Sigmoid colon (tissue), 7 donors: ENCODE measurements around the gene PKN1. TPM values are rescaled to one million over a fixed set of nuclear protein-coding genes. Genes with fewer than 3 reads are reported as not detected.

Source experiments
- DNase-seq: peaks from one replicate; pipeline ENCODE4 v3.0.0-alpha.2; 2019
- H3K27ac ChIP-seq, 4 donors: fragments of 200-600 bp; sonication (generic); one replicate each; pipeline ENCODE4 v1.5.1; 2016 to 2019; ENCODE audit warnings: mild to moderate bottlenecking in 1 of 4
- H3K27me3 ChIP-seq, 3 donors: fragments of 200-600 bp; sonication (generic); one replicate each; pipeline ENCODE4 v1.5.1; 2019; ENCODE audit warnings: mild to moderate bottlenecking in 1 of 3
- H3K36me3 ChIP-seq, 4 donors: fragments of 200-600 bp; sonication (generic); one replicate each; pipeline ENCODE4 v1.5.1; 2016 to 2019
- H3K4me1 ChIP-seq, 4 donors: fragments of 200-600 bp; sonication (generic); one replicate each; pipeline ENCODE4 v1.5.1; 2017 to 2019
- H3K4me3 ChIP-seq, 4 donors: fragments of 200-600 bp; sonication (generic); one replicate each; pipeline ENCODE4 v1.5.1; 2017 to 2019; ENCODE audit warnings: mild to moderate bottlenecking in 2 of 4, moderate library complexity in 1 of 4
- H3K9me3 ChIP-seq, 4 donors: fragments of 200-600 bp in 3 of 4; sonication (generic) in 3 of 4; one replicate each; pipeline versions ENCODE4 v1.5.1 to v1.6.1; 2013 to 2019
- EP300 ChIP-seq, 4 donors: sonication (generic); formaldehyde crosslinking; IDR thresholded peaks; one replicate each; pipeline ENCODE4 v1.6.1; 2017; ENCODE audit warnings: antibody characterized with exemption in 4 of 4
- POLR2A ChIP-seq, 2 donors: fragments of 450-650 bp; IDR thresholded peaks; one replicate each; pipeline ENCODE4 v1.6.1; 2016; ENCODE audit warnings: antibody characterized with exemption in 2 of 2, mild to moderate bottlenecking in 2 of 2, moderate library complexity in 2 of 2
- POLR2AphosphoS5 ChIP-seq, 4 donors: sonication (generic); formaldehyde crosslinking; IDR thresholded peaks; one replicate each; pipeline ENCODE4 v1.6.1; 2017; ENCODE audit warnings: antibody characterized with exemption in 4 of 4
- WGBS, 2 donors: extraction: QIAGEN DNeasy Blood & Tissue Kit; methylation state at CpG; one replicate each; pipeline ENCODE4 v1.1.7; 2013; 5-methylcytosine and 5-hydroxymethylcytosine counted together
- intact Hi-C: fragments of 100-400 bp; cut with DNase I; formaldehyde crosslinking; loops from one replicate; pipeline ENCODE4 v1.15.1; 2023
- polyA plus RNA-seq, 3 donors: library from polyadenylated mRNA; stranded (reverse); fragments of 200-250 nt; gene quantifications; one replicate each; pipeline ENCODE4 v1.2.3, GENCODE V29; 2013
- total RNA-seq, 4 donors: library from RNA; depleted of rRNA; stranded (reverse); fragments of >200 nt; gene quantifications; one replicate each; pipeline ENCODE4 v1.1.0, GENCODE V29; 2016
- TF ChIP-seq, protein P1 (sequence below), 4 experiments: fragments of 450-650 bp in 3 of 4; fragments of 200-600 bp in 1 of 4; IDR thresholded peaks; one replicate each; pipeline ENCODE4 v1.5.1; 2016 to 2019; ENCODE audit warnings: antibody characterized with exemption in 4 of 4, mild to moderate bottlenecking in 3 of 4, moderate library complexity in 2 of 4
- donor health status: healthy with polysubstance abuse.
- donor health status: Bipolar disorder and iron deficiency.
- donor health status: healthy.

PKN1 gene
- total and polyA plus RNA-seq, 7 donors, result 20.8 to 126 (median 79.2) TPM

GRCh38 chr19:14434543-14435319 lies 1.6 kb downstream of the PKN1 start:
- intact Hi-C loops, result no loop called here
- WGBS, 2 donors, result 48 to 66% methylated on average over 23 of the region's 23 CpGs
- Histone ChIP-seq H3K9me3 (no peaks in the 10 kb centered on the region), H3K27me3 (no peaks in the 10 kb centered on the region), H3K4me1 (peaks cover 0 to 55% (median 33%) of the 10 kb centered on the region in 4 donors), H3K4me3 (peak overlapping the region; percentile 65 to 98 (median 86)), H3K27ac (peak overlapping the region; percentile 88 to 92 (median 90)), H3K36me3 (peaks cover 0 to 12% (median 0%) of the 10 kb centered on the region in 4 donors)
- DNase-seq, result peak; percentile 89
- TF ChIP-seq EP300 (IDR thresholded peaks at IDR 0.05) (no peak), POLR2A (IDR thresholded peaks at IDR 0.05) (no peak), POLR2AphosphoS5 (IDR thresholded peaks at IDR 0.05) (peak in 2 of 4 donors; percentile 30 to 53)
- TF ChIP-seq, protein P1, sequence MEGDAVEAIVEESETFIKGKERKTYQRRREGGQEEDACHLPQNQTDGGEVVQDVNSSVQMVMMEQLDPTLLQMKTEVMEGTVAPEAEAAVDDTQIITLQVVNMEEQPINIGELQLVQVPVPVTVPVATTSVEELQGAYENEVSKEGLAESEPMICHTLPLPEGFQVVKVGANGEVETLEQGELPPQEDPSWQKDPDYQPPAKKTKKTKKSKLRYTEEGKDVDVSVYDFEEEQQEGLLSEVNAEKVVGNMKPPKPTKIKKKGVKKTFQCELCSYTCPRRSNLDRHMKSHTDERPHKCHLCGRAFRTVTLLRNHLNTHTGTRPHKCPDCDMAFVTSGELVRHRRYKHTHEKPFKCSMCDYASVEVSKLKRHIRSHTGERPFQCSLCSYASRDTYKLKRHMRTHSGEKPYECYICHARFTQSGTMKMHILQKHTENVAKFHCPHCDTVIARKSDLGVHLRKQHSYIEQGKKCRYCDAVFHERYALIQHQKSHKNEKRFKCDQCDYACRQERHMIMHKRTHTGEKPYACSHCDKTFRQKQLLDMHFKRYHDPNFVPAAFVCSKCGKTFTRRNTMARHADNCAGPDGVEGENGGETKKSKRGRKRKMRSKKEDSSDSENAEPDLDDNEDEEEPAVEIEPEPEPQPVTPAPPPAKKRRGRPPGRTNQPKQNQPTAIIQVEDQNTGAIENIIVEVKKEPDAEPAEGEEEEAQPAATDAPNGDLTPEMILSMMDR (IDR thresholded peaks at IDR 0.05), result no peak

DNA sequence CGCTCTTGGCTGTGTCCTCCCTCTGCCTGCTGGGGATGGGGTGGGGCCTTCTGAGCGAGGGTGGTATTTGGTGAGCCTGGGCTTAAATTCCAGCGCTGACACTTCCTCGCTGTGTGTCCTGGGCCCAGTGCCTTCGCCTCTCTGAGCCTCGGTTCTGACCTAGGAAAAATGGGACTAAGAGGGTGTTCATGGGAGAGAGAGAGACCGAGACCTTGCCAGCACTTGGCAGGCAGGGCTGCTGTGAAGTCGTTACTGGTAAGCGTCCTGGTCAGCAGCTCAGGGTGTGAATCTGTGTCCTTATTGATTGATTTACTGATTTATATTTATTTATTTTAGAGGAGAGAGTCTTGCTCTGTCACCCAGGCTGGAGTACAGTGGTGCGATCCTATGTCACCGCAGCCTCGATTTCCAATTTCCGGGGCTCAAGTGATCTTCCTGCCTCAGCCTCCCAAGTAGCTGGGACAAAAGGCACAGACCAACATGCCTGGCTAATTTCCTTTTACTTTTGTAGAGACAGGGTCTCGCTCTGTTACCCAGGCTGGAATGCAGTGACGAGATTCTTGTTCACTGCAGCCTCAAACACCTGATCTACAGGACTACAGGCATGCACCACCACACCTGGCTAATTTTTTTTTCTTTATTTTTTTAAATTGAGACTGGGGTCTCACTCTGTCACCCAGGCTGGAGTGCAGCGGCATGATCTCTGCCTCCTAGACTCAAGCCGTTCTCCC lies 2.4 kb downstream of the PKN1 start:
- Histone ChIP-seq H3K4me1 (peaks cover 0 to 61% (median 34%) of the 10 kb centered on the region in 4 donors), H3K36me3 (peaks cover 0 to 12% (median 0%) of the 10 kb centered on the region in 4 donors), H3K4me3 (peak overlapping the region in 1 of 4 donors; percentile 98), H3K9me3 (no peaks in the 10 kb centered on the region), H3K27ac (peak overlapping the region; percentile 88 to 92 (median 90)), H3K27me3 (no peaks in the 10 kb centered on the region)
- intact Hi-C loops, result no loop called here
- 84 to 85% methylated on average over 17 of the region's 17 CpGs for WGBS, 2 donors
- TF ChIP-seq EP300 (IDR thresholded peaks at IDR 0.05) (no peak), POLR2A (IDR thresholded peaks at IDR 0.05) (no peak), POLR2AphosphoS5 (IDR thresholded peaks at IDR 0.05) (no peak)
- TF ChIP-seq, protein P1 (IDR thresholded peaks at IDR 0.05), result no peak
- DNase-seq, result no peak

DNA sequence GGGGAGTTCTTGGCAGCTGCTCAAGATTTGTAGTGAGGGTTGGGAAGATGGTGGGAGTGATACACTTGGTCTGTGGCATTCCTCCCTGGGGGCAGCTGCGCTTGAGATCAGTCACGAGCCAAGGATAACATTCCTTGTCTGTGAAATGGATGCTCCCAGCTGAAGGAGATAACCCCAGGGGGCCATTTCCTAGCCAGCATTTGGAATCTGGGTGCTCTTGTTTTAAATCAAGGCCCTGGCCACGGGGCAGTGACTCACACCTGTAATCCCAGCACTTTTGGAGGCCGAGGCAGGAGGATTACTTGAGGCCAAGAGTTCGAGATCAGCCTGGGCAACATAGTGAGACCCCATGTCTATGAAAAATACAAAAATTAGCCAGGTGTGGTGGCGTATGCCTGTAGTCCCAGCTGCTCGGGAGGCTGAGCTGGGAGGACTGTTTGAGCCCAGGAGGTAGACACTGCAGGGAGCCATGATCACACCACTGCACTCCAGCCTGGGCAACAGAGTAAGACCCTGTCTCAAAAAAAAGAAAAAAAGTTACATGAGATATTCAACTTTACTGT lies 4.6 kb downstream of the PKN1 start:
- H3K9me3 ChIP-seq, result no peaks in the 10 kb centered on the region
- peaks cover 0 to 49% (median 30%) of the 10 kb centered on the region in 4 donors for H3K4me1 ChIP-seq
- intact Hi-C loops, result no loop called here
- H3K4me3 ChIP-seq, result no peak overlapping the region
- no peak for DNase-seq
- H3K27ac ChIP-seq, result no peak overlapping the region
- peaks cover 0 to 30% (median 7%) of the 10 kb centered on the region in 4 donors for H3K36me3 ChIP-seq
- TF ChIP-seq, protein P1 (IDR thresholded peaks at IDR 0.05), result no peak
- TF ChIP-seq POLR2A (IDR thresholded peaks at IDR 0.05) (no peak), POLR2AphosphoS5 (IDR thresholded peaks at IDR 0.05) (no peak), EP300 (IDR thresholded peaks at IDR 0.05) (no peak)
- H3K27me3 ChIP-seq, result no peaks in the 10 kb centered on the region
- WGBS, 2 donors, result 94% methylated on average over 7 of the region's 7 CpGs

GRCh38 chr19:14439014-14439413 lies 5.9 kb downstream of the PKN1 start:
- H3K4me1 ChIP-seq, result peaks cover 0 to 39% (median 26%) of the 10 kb centered on the region in 4 donors
- peaks cover 12 to 44% (median 20%) of the 10 kb centered on the region in 4 donors for H3K36me3 ChIP-seq
- no peak overlapping the region for H3K4me3 ChIP-seq
- no peak for DNase-seq
- WGBS, 2 donors, result 64 to 80% methylated on average over 9 of the region's 9 CpGs
- intact Hi-C loops, result no loop called here
- H3K27me3 ChIP-seq, result no peaks in the 10 kb centered on the region
- no peak for TF ChIP-seq POLR2AphosphoS5 (IDR thresholded peaks at IDR 0.05)
- TF ChIP-seq, protein P1 (IDR thresholded peaks at IDR 0.05), result no peak
- no peak for TF ChIP-seq EP300 (IDR thresholded peaks at IDR 0.05)
- TF ChIP-seq POLR2A (IDR thresholded peaks at IDR 0.05), result no peak
- H3K9me3 ChIP-seq, result no peaks in the 10 kb centered on the region
- H3K27ac ChIP-seq, result no peak overlapping the region
